ENCODE data around the gene PALM2AKAP2.

PALM2AKAP2 gene

GRCh38 chr9:109751253-109751652 lies 28.7 kb upstream of the PALM2AKAP2 start:
- H3K36me3 ChIP-seq (ENCODE audit: control insufficient read depth, insufficient read depth, low read length): no peaks in the 10 kb centered on the region
- no peaks in the 10 kb centered on the region for H3K9me3 ChIP-seq (ENCODE audit: control insufficient read depth, insufficient read depth, low read length)
- no peak overlapping the region for H3K27ac ChIP-seq (ENCODE audit: low read depth, low read length)
- H3K27me3 ChIP-seq (ENCODE audit: control insufficient read depth, insufficient read depth, low read length): no peaks in the 10 kb centered on the region
- H3K9ac ChIP-seq (ENCODE audit: low read depth, low read length): no peak overlapping the region
- peaks cover 11% of the 10 kb centered on the region for H3K4me1 ChIP-seq (ENCODE audit: control insufficient read depth, insufficient read depth, low read length)
- no peak overlapping the region for H3K4me3 ChIP-seq (ENCODE audit: low read depth, low read length)

- H3K9ac ChIP-seq (ENCODE audit: low read depth, low read length): no peak overlapping the region
- peaks cover 11% of the 10 kb centered on the region for H3K4me1 ChIP-seq (ENCODE audit: control insufficient read depth, insufficient read depth, low read length)
- no peak overlapping the region for H3K27ac ChIP-seq (ENCODE audit: low read depth, low read length)
- no peaks in the 10 kb centered on the region for H3K36me3 ChIP-seq (ENCODE audit: control insufficient read depth, insufficient read depth, low read length)
- H3K9me3 ChIP-seq (ENCODE audit: control insufficient read depth, insufficient read depth, low read length): no peaks in the 10 kb centered on the region
- H3K27me3 ChIP-seq (ENCODE audit: control insufficient read depth, insufficient read depth, low read length): no peaks in the 10 kb centered on the region
- H3K4me3 ChIP-seq (ENCODE audit: low read depth, low read length): no peak overlapping the region
Measured at GRCh38 chr9:109753308-109753707, 26.7 kb upstream of the PALM2AKAP2 start.

GRCh38 chr9:109755040-109755439 lies 25.0 kb upstream of the PALM2AKAP2 start:
- H3K4me3 ChIP-seq (ENCODE audit: low read depth, low read length): no peak overlapping the region
- H3K27ac ChIP-seq (ENCODE audit: low read depth, low read length): no peak overlapping the region
- no peak overlapping the region for H3K9ac ChIP-seq (ENCODE audit: low read depth, low read length)
- H3K36me3 ChIP-seq (ENCODE audit: control insufficient read depth, insufficient read depth, low read length): no peaks in the 10 kb centered on the region
- no peaks in the 10 kb centered on the region for H3K9me3 ChIP-seq (ENCODE audit: control insufficient read depth, insufficient read depth, low read length)
- H3K27me3 ChIP-seq (ENCODE audit: control insufficient read depth, insufficient read depth, low read length): no peaks in the 10 kb centered on the region
- H3K4me1 ChIP-seq (ENCODE audit: control insufficient read depth, insufficient read depth, low read length): peaks cover 11% of the 10 kb centered on the region

DNA sequence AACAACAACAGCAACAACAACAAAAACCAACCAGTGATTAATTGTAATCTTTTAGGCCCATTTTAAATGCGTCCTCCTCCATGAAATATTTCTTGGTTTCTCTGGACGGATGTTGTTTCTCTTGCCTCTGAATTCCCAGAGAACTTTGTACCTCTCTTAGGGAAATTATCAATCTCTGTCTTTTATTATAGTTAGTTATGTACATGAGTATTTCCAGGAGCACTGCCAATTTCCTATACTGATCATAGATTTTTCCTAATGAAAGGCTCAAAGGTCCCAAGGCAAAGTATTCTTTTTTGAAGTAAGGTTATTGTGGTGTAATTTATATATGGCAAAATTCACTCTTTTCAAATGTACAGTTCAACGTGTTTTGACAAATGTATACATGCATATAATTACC lies 20.4 kb upstream of the PALM2AKAP2 start:
- Histone ChIP-seq H3K4me1 (ENCODE audit: control insufficient read depth, insufficient read depth, low read length) (no peaks in the 10 kb centered on the region), H3K9me3 (ENCODE audit: control insufficient read depth, insufficient read depth, low read length) (no peaks in the 10 kb centered on the region), H3K27me3 (ENCODE audit: control insufficient read depth, insufficient read depth, low read length) (no peaks in the 10 kb centered on the region), H3K4me3 (ENCODE audit: low read depth, low read length) (no peak overlapping the region), H3K36me3 (ENCODE audit: control insufficient read depth, insufficient read depth, low read length) (no peaks in the 10 kb centered on the region), H3K27ac (ENCODE audit: low read depth, low read length) (no peak overlapping the region), H3K9ac (ENCODE audit: low read depth, low read length) (no peak overlapping the region)

DNA sequence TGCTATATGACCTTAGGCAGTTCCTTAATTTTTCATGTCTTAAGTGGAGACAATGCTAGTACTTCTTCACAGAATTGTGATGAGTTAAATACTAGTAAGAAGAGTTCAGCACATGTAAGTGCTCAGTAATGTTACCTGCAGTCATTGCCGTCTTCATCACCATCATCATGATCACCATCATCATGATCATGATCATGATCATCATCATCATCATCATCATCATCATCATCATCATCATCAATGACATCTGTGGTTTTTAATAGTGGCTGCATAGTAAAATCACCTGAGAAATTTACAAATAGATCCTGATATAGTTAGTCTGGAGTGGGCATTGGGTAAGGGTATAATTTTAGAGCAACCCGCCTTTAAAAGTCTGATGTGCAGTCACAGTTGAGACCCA lies 14.7 kb upstream of the PALM2AKAP2 start:
- Histone ChIP-seq H3K36me3 (ENCODE audit: control insufficient read depth, insufficient read depth, low read length) (no peaks in the 10 kb centered on the region), H3K9me3 (ENCODE audit: control insufficient read depth, insufficient read depth, low read length) (no peaks in the 10 kb centered on the region), H3K4me1 (ENCODE audit: control insufficient read depth, insufficient read depth, low read length) (peaks cover 23% of the 10 kb centered on the region), H3K9ac (ENCODE audit: low read depth, low read length) (no peak overlapping the region), H3K4me3 (ENCODE audit: low read depth, low read length) (no peak overlapping the region), H3K27ac (ENCODE audit: low read depth, low read length) (no peak overlapping the region), H3K27me3 (ENCODE audit: control insufficient read depth, insufficient read depth, low read length) (no peaks in the 10 kb centered on the region)

DNA sequence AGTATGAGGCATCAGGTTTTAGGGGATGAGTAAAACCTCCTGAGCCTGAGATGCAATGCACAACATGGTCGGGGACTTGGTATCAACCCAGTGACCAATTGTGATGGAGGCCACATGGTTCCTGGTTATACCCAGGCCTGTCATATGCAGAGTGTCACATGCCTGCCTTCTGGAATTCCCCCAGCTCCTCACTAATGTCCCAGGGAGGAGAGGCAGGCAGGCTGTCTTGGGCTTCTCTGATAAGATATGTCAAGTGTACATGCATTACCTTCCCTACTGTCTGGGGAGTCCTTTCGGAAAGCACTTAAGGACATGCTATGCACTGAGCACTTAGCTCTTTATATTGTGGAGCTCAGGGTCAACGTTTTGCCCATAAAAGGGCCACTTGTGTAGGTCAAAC lies 14.2 kb upstream of the PALM2AKAP2 start:
- Histone ChIP-seq H3K4me1 (ENCODE audit: control insufficient read depth, insufficient read depth, low read length) (peaks cover 28% of the 10 kb centered on the region), H3K27me3 (ENCODE audit: control insufficient read depth, insufficient read depth, low read length) (no peaks in the 10 kb centered on the region), H3K9ac (ENCODE audit: low read depth, low read length) (no peak overlapping the region), H3K36me3 (ENCODE audit: control insufficient read depth, insufficient read depth, low read length) (no peaks in the 10 kb centered on the region), H3K4me3 (ENCODE audit: low read depth, low read length) (no peak overlapping the region), H3K27ac (ENCODE audit: low read depth, low read length) (no peak overlapping the region), H3K9me3 (ENCODE audit: control insufficient read depth, insufficient read depth, low read length) (no peaks in the 10 kb centered on the region)

GRCh38 chr9:109766351-109766750 lies 13.6 kb upstream of the PALM2AKAP2 start:
- Histone ChIP-seq H3K36me3 (ENCODE audit: control insufficient read depth, insufficient read depth, low read length) (no peaks in the 10 kb centered on the region), H3K27ac (ENCODE audit: low read depth, low read length) (no peak overlapping the region), H3K4me1 (ENCODE audit: control insufficient read depth, insufficient read depth, low read length) (peaks cover 33% of the 10 kb centered on the region), H3K27me3 (ENCODE audit: control insufficient read depth, insufficient read depth, low read length) (no peaks in the 10 kb centered on the region), H3K9me3 (ENCODE audit: control insufficient read depth, insufficient read depth, low read length) (no peaks in the 10 kb centered on the region), H3K4me3 (ENCODE audit: low read depth, low read length) (no peak overlapping the region), H3K9ac (ENCODE audit: low read depth, low read length) (no peak overlapping the region)

GRCh38 chr9:109767404-109767803 lies 12.6 kb upstream of the PALM2AKAP2 start:
- no peaks in the 10 kb centered on the region for H3K36me3 ChIP-seq (ENCODE audit: control insufficient read depth, insufficient read depth, low read length)
- 0 out of 2 replicates have a peak overlapping the region, but pooled peaks have one; percentile 11 for H3K4me3 ChIP-seq (ENCODE audit: low read depth, low read length)
- no peaks in the 10 kb centered on the region for H3K9me3 ChIP-seq (ENCODE audit: control insufficient read depth, insufficient read depth, low read length)
- H3K27ac ChIP-seq (ENCODE audit: low read depth, low read length): no peak overlapping the region
- peaks cover 44% of the 10 kb centered on the region for H3K4me1 ChIP-seq (ENCODE audit: control insufficient read depth, insufficient read depth, low read length)
- no peak overlapping the region for H3K9ac ChIP-seq (ENCODE audit: low read depth, low read length)
- H3K27me3 ChIP-seq (ENCODE audit: control insufficient read depth, insufficient read depth, low read length): no peaks in the 10 kb centered on the region

GRCh38 chr9:109767814-109768213 lies 12.2 kb upstream of the PALM2AKAP2 start:
- Histone ChIP-seq H3K27me3 (ENCODE audit: control insufficient read depth, insufficient read depth, low read length) (no peaks in the 10 kb centered on the region), H3K9me3 (ENCODE audit: control insufficient read depth, insufficient read depth, low read length) (no peaks in the 10 kb centered on the region), H3K9ac (ENCODE audit: low read depth, low read length) (no peak overlapping the region), H3K36me3 (ENCODE audit: control insufficient read depth, insufficient read depth, low read length) (no peaks in the 10 kb centered on the region), H3K27ac (ENCODE audit: low read depth, low read length) (no peak overlapping the region), H3K4me1 (ENCODE audit: control insufficient read depth, insufficient read depth, low read length) (peaks cover 45% of the 10 kb centered on the region), H3K4me3 (ENCODE audit: low read depth, low read length) (0 out of 2 replicates have a peak overlapping the region, but pooled peaks have one; percentile 11)

GRCh38 chr9:109769250-109769649 lies 10.7 kb upstream of the PALM2AKAP2 start:
- Histone ChIP-seq H3K4me3 (ENCODE audit: low read depth, low read length) (no peak overlapping the region), H3K36me3 (ENCODE audit: control insufficient read depth, insufficient read depth, low read length) (no peaks in the 10 kb centered on the region), H3K9ac (ENCODE audit: low read depth, low read length) (no peak overlapping the region), H3K27me3 (ENCODE audit: control insufficient read depth, insufficient read depth, low read length) (no peaks in the 10 kb centered on the region), H3K4me1 (ENCODE audit: control insufficient read depth, insufficient read depth, low read length) (peaks cover 45% of the 10 kb centered on the region), H3K9me3 (ENCODE audit: control insufficient read depth, insufficient read depth, low read length) (no peaks in the 10 kb centered on the region), H3K27ac (ENCODE audit: low read depth, low read length) (no peak overlapping the region)

- Histone ChIP-seq H3K27me3 (ENCODE audit: control insufficient read depth, insufficient read depth, low read length) (no peaks in the 10 kb centered on the region), H3K9me3 (ENCODE audit: control insufficient read depth, insufficient read depth, low read length) (no peaks in the 10 kb centered on the region), H3K4me3 (ENCODE audit: low read depth, low read length) (no peak overlapping the region), H3K27ac (ENCODE audit: low read depth, low read length) (no peak overlapping the region), H3K9ac (ENCODE audit: low read depth, low read length) (no peak overlapping the region), H3K36me3 (ENCODE audit: control insufficient read depth, insufficient read depth, low read length) (no peaks in the 10 kb centered on the region), H3K4me1 (ENCODE audit: control insufficient read depth, insufficient read depth, low read length) (peaks cover 45% of the 10 kb centered on the region)
Measured at GRCh38 chr9:109770101-109770500, 9.9 kb upstream of the PALM2AKAP2 start.

DNA sequence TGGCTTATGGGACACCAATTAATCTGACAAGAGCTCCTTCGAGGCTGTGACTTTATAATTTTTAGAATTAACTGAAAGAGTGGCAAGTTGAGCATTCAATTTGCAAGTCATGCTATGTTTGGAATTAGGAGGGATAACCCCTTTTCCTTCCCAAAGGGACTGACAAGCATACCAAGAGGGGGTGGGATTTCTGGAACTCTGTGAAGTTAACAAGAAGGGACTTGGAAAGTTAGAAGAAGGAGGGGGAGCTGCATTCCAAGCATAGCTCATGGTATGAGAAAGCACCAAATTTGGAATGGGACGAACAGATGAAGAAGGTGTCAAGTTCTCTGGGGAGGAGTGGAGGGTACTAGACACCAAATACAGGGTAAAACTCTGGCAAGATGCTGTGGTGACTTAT lies 8.9 kb upstream of the PALM2AKAP2 start:
- peaks cover 40% of the 10 kb centered on the region for H3K4me1 ChIP-seq (ENCODE audit: control insufficient read depth, insufficient read depth, low read length)
- no peaks in the 10 kb centered on the region for H3K36me3 ChIP-seq (ENCODE audit: control insufficient read depth, insufficient read depth, low read length)
- no peaks in the 10 kb centered on the region for H3K27me3 ChIP-seq (ENCODE audit: control insufficient read depth, insufficient read depth, low read length)
- H3K9ac ChIP-seq (ENCODE audit: low read depth, low read length): peak overlapping the region; percentile 19; the same call in 1 of the 2 replicates
- H3K27ac ChIP-seq (ENCODE audit: low read depth, low read length): peak overlapping the region; percentile 63
- no peaks in the 10 kb centered on the region for H3K9me3 ChIP-seq (ENCODE audit: control insufficient read depth, insufficient read depth, low read length)
- H3K4me3 ChIP-seq (ENCODE audit: low read depth, low read length): no peak overlapping the region
